GM18873 (cell line): Measurements from ENCODE around the gene HTR1D.

Experiments used
- ATAC-seq: cut with Tn5 transposase; IDR thresholded peaks from one replicate; pipeline ENCODE4 v1.9.1; 2021; ENCODE audit warnings: mild to moderate bottlenecking, moderate library complexity, moderate number of reproducible peaks; ENCODE audit not compliant: unreplicated experiment, low FRiP score

Gene HTR1D

DNA sequence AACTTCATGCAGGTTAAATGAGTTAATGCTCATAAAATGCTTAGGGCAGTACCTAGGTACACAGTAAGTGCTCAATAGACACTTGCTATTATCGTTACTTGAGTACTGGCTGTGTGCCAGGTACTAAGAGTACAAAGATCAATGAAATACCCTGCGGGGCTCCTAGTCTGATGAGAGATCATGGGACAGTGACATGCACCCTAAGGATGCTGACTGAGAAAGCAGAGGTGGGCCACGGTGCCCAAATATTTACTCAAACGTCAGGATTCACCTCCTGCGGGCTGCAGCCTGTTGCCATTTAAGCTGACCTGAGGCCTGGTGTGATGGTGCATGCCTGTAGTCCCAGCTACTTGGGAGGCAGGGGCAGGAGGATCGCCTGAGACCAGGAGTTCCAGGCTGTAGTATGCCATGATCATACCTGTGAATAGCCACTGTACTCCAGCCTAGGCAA is 28.8 kb downstream of the HTR1D start:
- no peak for ATAC-seq

DNA sequence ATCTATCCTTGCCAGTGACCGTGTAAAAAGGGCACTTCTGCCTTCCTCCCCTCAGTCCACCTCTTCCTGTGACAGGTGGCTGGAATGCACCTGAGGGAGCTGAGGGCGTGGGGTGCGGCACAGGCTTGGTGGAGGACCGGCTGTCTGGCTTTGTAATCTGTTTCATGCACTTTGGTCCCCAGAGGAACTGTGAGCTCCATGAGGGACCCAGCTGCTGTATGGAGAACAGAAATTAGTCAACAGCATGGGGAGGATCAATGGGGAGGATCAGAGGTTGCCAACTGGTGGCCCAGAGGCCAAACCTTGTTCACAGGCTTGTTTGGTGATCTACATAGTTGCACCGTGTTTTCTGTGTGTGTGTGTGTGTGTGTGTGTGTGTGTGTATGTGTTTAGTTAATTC is 29.7 kb downstream of the HTR1D start:
- no peak for ATAC-seq

DNA sequence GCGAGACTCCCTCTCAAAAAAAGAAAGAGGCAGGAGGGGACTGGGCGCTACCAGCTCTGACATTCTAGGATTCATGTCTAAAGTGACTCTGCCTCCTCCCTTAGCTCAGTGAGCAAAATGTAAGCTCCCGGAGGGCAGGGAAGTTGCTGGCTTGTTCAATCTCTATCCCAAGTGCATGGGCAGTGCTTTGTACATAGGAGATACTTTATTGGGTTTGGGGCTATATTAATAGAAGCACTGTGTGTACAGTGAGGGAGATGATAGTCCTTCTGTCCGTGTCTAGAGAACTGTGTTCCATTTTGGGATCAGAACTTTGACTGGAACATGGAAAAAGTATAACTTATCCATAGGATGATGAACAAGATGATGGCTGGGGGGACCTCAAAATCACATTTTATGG is 31.9 kb downstream of the HTR1D start:
- no peak for ATAC-seq

DNA sequence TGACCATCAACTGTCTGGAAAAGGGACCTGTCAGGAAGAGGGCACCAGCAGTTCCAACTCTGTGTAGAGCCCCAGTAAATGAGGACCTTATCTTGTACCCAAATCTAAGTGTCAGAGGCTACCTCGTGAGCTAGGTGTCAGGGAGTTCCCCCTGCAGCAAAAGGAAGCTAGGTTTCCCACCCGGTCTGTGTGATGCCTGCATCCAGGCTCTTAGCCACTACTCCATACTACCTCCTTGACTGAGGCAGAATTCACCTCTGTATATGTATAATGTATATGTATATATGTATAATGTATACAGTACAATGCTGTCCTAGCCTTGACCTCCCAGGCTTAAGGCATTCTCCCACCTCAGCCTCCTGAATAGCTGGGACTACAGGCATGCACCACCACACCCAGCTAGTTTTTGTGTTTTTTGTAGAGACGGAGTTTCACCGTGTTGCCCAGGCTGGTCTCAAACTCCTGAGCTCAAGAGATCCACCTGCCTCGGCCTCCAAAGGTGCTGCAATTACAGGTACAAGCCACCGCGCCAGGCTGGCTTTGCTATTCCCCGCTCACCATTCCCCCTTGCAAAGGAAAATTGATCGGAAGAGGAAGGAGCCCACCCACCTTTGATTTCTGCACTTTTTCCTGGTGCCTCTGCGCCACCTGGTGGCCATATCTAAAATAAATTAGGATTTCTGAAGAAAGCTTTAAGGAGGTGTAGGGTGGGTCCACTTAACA is 32.9 kb downstream of the HTR1D start:
- no peak for ATAC-seq

DNA sequence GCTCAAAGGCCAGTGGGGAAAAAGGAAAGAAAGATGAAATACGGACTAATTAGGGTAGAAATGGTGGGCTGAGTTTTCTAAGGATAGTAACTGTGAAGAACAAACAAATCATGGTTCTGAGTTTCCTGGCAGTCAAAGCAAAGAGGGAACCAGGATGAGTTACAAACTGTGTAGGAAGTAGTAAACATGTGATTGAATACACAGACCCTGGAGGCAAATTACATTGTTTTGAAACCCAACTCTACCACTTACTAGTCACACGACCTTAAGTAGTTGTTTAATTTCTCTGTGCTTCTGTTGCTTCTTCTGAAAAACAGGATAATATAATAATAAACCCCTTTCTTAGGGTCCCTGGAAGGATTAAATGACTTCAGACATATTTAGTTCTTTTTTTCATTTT is 37.4 kb downstream of the HTR1D start:
- ATAC-seq = no peak

DNA sequence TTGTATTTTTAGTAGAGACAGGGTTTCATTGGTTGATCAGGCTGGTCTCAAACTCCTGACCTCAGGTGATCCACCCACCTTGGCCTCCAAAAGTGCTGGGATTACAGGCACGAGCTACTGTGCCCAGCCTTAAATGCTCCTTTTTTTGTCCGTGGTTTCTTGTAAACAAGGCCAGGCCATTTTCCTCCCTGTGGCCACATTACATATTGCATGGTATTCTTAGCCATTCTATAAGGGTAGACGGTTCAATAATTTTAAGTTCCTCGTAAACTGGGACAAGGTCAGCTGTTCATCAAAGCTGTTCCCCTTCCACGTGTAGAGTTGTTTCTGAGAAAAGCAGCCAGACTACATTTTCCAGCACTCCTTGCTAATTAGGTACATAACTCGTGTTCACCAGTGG is 38.4 kb downstream of the HTR1D start:
- no peak for ATAC-seq

DNA sequence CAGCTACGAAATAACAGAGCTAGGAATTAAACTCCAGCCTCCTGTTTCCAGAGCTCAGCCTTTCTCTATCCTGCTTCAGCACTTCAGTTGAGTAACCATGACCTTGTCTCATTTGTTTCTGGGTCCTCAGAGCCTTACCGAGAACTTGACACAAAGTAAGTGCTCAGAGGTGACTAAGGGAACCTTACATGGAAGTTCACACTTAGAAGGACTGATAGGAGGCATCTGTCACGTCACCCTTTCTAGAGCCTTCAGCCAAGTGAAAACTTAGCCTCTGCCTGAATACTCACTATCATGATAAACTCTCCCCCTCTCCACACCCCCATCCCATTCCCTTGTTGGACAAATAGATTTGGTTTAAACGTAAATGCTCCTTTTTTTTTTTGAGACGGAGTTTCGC is 38.9 kb downstream of the HTR1D start:
- ATAC-seq = no peak

DNA sequence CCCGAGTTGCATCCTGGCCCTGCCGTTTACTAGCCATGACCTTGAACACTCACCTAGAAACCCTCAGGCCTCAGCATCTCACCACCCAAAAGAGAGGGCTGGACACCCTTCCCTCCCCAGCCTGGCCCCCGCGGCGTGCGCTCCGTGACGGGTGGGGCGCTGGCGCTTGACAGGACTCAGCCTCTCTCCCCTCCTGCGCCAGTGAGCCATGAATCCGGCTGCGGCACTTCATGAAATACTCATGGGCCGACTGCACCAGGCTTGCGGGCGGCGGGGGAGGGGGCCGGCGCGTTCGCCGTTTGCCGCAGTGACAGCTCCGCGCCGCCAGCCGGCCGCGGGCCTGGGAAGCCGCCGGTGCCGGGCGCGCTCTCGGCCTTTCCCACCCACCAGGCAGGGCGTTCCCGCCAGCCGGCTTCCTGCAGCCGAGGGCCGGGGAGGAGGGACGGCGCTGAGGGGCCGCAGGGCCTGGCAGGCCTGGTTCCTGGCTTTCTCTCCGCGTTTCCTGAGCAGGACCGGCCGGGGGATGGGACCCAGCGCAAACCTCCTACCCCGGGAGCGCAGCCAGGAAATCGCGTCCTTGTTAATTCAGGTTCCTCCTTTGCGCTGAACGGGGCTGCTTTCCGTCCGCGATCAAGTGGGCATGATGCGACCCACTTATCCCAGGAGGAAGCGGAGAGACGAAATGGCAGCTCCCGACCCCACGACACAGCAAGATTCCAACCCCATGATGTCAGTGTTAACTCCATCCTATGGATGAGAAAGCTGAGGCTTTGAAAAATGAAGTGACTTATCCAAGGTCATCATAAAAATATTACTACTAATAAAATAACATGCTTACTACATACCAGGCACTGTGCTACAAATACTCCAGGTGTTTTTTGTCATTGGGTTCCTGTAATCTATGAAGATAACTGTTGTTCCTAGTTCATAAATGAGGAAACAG is 39.6 kb downstream of the HTR1D start:
- no peak for ATAC-seq

DNA sequence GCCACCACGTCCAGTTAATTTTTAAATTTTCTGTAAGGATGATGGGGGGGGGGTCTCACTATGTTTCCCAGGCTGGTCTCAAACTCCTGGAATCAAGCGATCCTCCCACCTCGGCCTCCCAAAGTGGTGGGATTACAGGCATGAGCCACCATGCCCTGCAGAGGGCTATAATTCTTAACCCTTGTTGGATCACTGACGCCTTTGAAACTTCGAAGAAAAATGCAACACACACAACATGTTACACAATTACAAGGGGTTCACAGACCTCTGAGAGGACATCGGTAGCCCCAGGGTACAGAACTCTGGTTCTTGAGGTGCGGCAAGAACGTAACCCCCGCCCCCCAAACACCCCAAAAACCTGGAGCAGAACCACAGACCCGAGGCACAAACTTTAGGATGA is 40.3 kb downstream of the HTR1D start:
- no peak for ATAC-seq

DNA sequence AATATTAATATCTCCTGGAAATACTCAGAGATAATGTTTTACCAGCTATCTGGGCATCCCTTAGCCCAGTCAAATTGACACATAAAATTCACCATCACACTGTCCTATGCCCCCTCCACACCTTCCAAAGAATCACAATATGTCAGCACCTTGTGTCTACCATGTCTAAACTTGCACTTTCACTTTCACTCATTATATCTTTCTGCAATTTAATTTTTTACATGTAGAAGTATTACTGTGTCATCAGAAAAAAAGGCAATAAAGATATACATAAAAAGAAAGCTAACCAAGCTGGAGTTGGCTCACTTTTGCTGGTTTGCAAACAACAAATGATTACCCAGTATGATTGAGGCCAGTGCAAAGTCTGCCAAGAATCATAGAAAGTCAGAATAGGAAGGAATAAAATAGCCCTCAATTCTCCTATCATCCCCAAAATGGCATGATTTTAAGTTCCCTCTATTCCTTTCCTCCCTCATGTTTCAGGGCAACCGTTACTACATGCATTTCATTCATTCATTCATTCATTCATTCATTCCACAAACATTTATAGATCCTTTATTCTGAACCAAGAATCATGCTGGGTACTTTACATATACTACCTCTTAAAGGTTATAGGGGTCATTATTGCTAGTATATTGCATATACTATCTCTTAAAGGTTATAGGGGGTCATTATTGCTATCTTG is 42.7 kb downstream of the HTR1D start:
- no peak for ATAC-seq

DNA sequence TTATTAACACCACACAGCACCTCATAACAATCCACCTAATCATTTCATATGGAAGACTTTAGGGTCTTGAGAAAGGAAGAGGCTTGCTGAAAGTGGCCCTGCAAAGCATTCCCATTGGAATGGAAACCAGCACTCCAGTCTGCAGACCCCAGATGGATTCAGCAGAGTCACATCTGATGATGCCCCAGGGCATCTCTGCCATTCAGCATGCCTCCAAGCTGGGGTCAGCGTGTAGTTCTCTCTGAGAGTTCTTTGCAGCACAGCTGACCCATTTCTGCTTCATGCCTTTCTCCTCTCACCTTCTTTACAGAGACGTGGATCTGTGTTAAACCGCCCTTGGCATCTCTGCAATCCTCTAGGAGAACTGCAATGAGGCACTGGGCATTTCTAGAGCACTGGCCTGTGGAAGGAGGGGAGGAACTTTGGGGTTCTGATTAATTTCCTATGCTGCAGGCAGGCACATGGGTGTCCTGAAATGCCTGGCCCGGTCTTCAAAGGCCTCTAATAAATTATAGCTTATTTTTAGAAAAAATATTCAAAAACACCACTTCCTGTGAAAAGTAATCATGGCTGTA is 46.0 kb downstream of the HTR1D start:
- no peak for ATAC-seq

DNA sequence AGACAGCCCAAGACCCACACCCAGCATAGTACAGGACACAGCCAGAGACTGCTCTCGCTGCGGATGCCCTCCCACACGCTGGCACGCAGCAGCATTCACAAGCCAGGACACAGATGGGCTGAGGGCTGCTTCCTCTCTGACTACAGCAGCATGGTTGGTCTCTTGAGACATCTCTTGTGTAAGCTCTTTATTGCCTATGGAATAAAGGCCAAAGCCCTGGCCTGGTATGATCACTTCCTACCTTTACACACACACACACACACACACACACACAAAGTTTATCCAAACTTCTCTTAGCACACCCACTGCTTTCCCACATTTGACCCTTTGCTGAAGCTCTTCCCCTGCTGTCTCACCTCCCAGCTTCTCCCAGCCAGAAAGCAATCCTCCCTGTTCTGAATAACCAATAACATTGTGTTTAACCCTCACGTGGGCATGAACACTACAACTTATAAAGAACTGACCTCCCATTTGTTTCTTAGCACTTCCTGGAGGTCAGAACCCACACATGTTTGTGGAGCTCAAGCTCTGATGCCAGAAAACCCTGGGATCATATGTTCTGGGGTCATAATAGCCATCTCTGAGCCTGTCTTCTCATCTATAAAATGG is 47.5 kb downstream of the HTR1D start:
- ATAC-seq = no peak

DNA sequence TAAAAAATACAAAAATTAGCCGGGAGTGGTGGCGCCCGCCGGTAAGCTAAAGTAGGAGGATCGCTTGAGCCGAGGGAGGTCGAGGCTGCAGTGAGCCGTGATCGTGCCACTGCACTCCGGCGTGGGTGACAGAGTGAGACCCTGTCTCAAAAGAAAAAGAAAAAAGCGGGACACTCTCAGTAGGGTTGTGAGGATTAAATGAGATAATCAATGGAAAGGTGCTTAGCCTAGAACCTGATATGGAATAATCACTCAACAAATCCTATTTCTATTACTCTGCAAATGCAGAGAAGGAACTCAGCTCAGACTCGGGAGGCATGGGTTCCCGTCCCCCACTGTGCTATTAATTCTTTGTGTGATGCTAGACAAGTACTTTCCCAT is 48.1 kb downstream of the HTR1D start:
- ATAC-seq = no peak

DNA sequence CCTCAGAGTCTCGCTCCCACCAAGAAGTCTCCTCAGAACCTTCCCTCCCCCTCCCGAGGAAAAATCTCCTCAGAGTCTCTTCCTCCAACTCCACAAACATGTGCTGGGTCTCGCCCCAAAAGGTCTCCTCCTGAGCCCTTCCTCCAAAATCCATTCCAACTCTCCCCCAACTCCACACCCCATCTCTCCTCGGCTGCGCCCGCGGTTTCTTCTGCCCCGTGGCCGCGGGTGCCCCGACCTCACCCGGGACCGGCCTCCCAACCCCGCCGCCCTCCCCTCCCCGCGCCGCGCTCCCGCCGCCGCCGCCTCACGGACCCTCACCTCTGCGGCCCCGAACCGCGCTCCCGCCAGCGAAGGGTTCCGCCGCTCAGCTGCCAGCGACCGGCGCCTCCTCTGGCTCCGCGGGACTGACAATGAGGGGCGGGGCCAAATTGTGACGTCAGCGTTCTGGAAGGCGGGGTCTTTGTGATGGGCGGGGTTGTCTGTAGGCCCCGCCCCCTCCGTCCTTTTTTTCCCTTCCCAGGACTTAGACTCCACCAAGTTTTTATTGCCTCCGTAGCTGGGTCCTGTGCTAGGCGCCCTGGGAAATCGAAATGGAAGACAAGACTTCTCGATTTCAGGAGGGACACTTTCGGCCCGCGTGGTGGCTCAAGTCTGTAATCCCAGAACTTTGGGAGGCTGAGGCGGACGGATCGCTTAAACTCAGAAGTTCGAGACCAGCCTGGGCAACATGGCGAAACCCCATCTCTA is 48.7 kb downstream of the HTR1D start, which contains the start of gene LUZP1:
Gene LUZP1, minus strand, starts transcription at position 412 of the 750 bp plus-strand sequence.
- peak; percentile 45 for ATAC-seq

DNA sequence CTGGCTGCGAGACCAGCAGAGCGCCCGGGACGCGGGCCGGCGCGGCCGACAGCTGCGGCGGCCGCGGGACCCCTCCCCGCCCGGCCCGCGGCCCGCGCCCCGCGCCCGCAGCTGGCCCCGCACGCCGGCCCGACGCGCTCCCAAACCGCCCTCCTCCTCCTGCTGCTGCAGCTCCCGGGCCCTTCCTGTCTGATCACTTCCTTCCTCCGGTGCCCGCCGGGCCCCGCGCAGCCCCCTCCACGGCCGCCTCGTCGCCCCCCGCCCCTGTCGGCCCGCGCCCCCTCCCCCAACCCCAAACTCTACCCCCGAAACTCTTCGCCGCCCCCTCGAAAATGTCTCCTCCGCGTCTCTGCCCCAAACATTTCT is 49.2 kb downstream of the HTR1D start:
- no peak for ATAC-seq

DNA sequence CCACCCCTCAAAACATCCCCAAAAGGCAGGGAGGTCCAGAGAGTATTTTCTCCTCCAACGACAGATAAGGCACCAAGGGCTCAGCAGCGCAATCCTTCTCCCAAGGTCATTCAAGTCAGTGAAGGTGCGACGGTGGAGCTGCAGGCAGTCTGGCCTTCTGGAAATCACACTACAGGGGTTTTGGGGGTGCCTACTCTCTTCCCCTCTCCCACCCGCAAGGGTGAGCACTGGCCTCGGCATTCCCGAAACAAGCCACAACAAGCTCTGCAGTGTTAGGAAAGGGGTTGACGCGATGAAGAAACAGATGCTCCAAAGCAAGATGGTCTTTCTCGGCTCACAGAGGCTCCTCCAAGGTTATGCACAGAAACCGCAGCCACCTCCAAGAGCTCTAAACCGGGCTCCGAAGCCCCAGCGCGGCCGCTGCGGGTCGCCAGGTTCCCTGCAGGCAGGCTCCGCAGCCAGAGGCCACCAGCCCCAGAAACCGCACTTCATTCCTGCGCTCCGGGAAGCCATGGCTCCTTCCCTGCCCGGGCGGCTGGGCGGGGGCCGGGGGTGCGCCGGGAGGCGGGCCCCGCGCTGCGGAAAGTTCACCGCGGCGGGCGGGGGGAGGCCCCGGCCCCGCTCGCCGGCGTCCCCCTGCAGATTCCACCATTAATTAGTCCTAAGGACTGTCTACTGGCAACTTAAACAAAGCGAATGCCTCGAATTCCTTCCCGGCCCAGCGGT is 49.8 kb downstream of the HTR1D start:
- ATAC-seq = no peak

DNA sequence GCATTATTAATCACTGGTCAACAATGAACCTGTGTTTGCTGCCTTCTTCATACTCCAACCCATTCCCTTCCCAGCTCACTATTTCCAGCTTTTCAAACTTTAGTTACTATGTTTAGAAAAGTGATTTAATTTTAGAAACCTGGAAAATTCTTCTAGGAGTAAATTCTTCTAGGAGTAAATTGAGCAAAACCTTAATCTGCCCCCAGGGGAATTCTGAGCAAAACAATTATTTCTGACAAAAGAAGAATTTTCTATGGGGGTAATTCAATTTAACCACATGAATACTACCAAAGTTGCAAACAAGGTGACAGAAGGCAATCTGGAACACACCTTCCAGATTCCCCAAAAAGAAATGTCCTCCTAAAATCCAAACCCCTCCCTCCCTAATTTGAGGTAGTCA is 50.4 kb downstream of the HTR1D start:
- no peak for ATAC-seq

DNA sequence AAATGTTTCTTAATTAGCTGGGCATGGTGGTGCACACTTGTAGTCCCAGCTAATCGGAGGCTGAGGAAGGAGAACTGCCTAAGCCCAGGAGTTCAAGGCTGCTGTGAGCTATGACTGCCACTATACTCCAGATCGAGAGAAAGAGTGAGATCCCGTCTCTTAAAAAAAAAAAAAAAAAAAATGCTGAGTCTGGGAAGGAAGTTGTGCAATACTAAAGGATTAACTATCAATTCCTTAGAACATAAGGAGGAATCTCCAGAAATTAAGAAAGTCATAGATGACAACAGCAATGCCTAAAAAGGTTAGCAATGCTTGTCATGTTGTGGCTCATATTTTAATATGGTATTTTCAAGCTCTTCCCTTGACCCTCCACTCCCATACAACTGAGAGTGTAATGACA is 53.9 kb downstream of the HTR1D start:
- no peak for ATAC-seq
